GM12878 (cell line): ENCODE results near the gene OPA1. TPM values are rescaled to one million over a fixed set of nuclear protein-coding genes. Genes with fewer than 3 reads are reported as not detected.

Experiments used
- ATAC-seq: fragments of 200-7000 bp; cut with Tn5 transposase; 3 replicates; pipeline ENCODE4 v1.9.1; 2020; ENCODE audit warnings: mild to moderate bottlenecking, moderate library complexity
- BruUV-seq: library from RNA; stranded (reverse); fragments of 400-500 nt; replicated peaks from 2 replicates; lab custom pipeline; 2021; lab: Mats Ljungman, UMichigan
- CTCF ChIA-PET: fragments of 300-600 bp; sonication (Branson Sonifier 250); formaldehyde crosslinking; extraction: SDS; loops from one replicate; lab custom pipeline; 2021; ENCODE audit warnings: inconsistent platforms; lab: Yijun Ruan, JAX
- POLR2A ChIA-PET: fragments of 350-600 bp; formaldehyde crosslinking; extraction: SDS; loops from one replicate; lab custom pipeline; 2021; ENCODE audit warnings: inconsistent platforms; lab: Charles Lee
- RAD21 ChIA-PET: fragments of 300-600 bp; sonication (Branson Sonifier 250); formaldehyde crosslinking; loops from one replicate; lab custom pipeline; 2023; ENCODE audit warnings: antibody characterized with exemption; ENCODE audit not compliant: unreplicated experiment; lab: Charles Lee
- SMC1A ChIA-PET: fragments of 300-600 bp; sonication (Branson Sonifier 250); formaldehyde crosslinking; loops from one replicate; lab custom pipeline; 2023; ENCODE audit not compliant: unreplicated experiment, uncharacterized antibody; lab: Charles Lee
- DNase-seq: peaks from one replicate; pipeline ENCODE4 v3.0.0-alpha.2; 2011; ENCODE audit warnings: low read depth, low spot score
- FAIRE-seq: peaks from 3 replicates; lab custom pipeline; 2011; peaks lifted over from hg19 to GRCh38; lab: Jason Lieb, UNC
- H2AFZ ChIP-seq: 2 replicates; pipeline ENCODE4 v1.6.0; 2011; ENCODE audit warnings: low read depth, low read length, control low read depth; ENCODE audit not compliant: control insufficient read depth
- H3K27ac ChIP-seq: 2 replicates; pipeline ENCODE4 v1.5.1; 2011; ENCODE audit warnings: control low read depth; ENCODE audit not compliant: control insufficient read depth, insufficient read depth
- H3K27me3 ChIP-seq, 2 experiments: replicated peaks in 1 of 2; 2 replicates each; pipeline versions ENCODE4 v1.6.0 to v1.6.1; 2011; ENCODE audit warnings: low read length in 1 of 2; ENCODE audit not compliant: control insufficient read depth in 2 of 2, insufficient read depth in 2 of 2
- H3K36me3 ChIP-seq, 2 experiments: 2 replicates each; pipeline ENCODE4 v1.5.1; 2011; ENCODE audit warnings: low read length in 1 of 2; ENCODE audit not compliant: control insufficient read depth in 2 of 2, insufficient read depth in 2 of 2
- H3K4me1 ChIP-seq: 2 replicates; pipeline ENCODE4 v1.6.1; 2011; ENCODE audit warnings: mild to moderate bottlenecking, low read length, moderate library complexity, mixed read lengths; ENCODE audit not compliant: control insufficient read depth, insufficient read depth
- H3K4me2 ChIP-seq: 2 replicates; pipeline ENCODE4 v1.6.0; 2011; ENCODE audit warnings: control low read depth; ENCODE audit not compliant: control insufficient read depth, insufficient read depth
- H3K4me3 ChIP-seq: fragments of 200-600 bp; sonication (generic); 2 replicates; pipeline ENCODE4 v1.5.1; 2016
- H3K79me2 ChIP-seq: 2 replicates; pipeline ENCODE4 v1.6.0; 2011; ENCODE audit warnings: low read length; ENCODE audit not compliant: control insufficient read depth, insufficient read depth
- H3K9ac ChIP-seq: 2 replicates; pipeline ENCODE4 v1.8.0; 2011; ENCODE audit warnings: low read length, control low read depth, mixed read lengths; ENCODE audit not compliant: control insufficient read depth, insufficient read depth
- H3K9me3 ChIP-seq: replicated peaks from 3 replicates; pipeline ENCODE4 v1.5.1; 2011; ENCODE audit warnings: mild to moderate bottlenecking, low read length; ENCODE audit not compliant: control insufficient read depth, insufficient read depth
- H4K20me1 ChIP-seq: 2 replicates; pipeline ENCODE4 v1.6.0; 2011; ENCODE audit not compliant: control insufficient read depth, insufficient read depth
- BCL11A ChIP-seq: IDR thresholded peaks from 2 replicates; pipeline ENCODE4 v1.6.1; 2011; ENCODE audit warnings: low read depth, low read length
- CBX5 ChIP-seq: sonication (generic); IDR thresholded peaks from 2 replicates; pipeline ENCODE4 v1.6.1; 2016; ENCODE audit warnings: low read depth, moderate library complexity, mild to moderate bottlenecking, inconsistent platforms
- CEBPB ChIP-seq, 2 experiments: fragments of 150-350 bp in 1 of 2; IDR thresholded peaks; 2 replicates each; pipeline ENCODE4 v1.6.1; 2012 to 2014; ENCODE audit warnings: low read depth in 2 of 2, low read length in 2 of 2, borderline replicate concordance in 1 of 2, inconsistent platforms in 1 of 2
- CREM ChIP-seq: IDR thresholded peaks from 2 replicates; pipeline ENCODE4 v1.6.1; 2014; ENCODE audit warnings: antibody characterized with exemption, low read depth
- HDGF ChIP-seq: fragments of 450-650 bp; IDR thresholded peaks from 2 replicates; pipeline ENCODE4 v1.6.1; 2016; ENCODE audit warnings: antibody characterized with exemption
- IKZF2 ChIP-seq, 2 experiments: fragments of 450-650 bp; IDR thresholded peaks; 2 replicates each; pipeline ENCODE4 v1.6.1; 2017; ENCODE audit warnings: mild to moderate bottlenecking in 2 of 2, moderate library complexity in 2 of 2
- IRF4 ChIP-seq: IDR thresholded peaks from 2 replicates; pipeline ENCODE4 v1.6.1; 2011; ENCODE audit warnings: low read depth, low read length
- POLR2AphosphoS2 ChIP-seq: IDR thresholded peaks from 2 replicates; pipeline ENCODE4 v1.6.1; 2011; ENCODE audit warnings: low read depth, mild to moderate bottlenecking, low read length, improper control_type of control experiment, moderate library complexity
- RAD21 ChIP-seq: IDR thresholded peaks from 2 replicates; pipeline ENCODE4 v1.6.1; 2011; ENCODE audit warnings: mild to moderate bottlenecking, low read depth, low read length, moderate library complexity; ENCODE audit not compliant: insufficient read depth
- RELB ChIP-seq: fragments of 450-650 bp; IDR thresholded peaks from 2 replicates; pipeline ENCODE4 v1.6.1; 2017; ENCODE audit warnings: low read depth, mild to moderate bottlenecking, moderate library complexity
- RFX5 ChIP-seq: IDR thresholded peaks from 2 replicates; pipeline ENCODE4 v1.6.1; 2011; ENCODE audit warnings: low read depth, low read length, improper control_type of control experiment
- SIX5 ChIP-seq: IDR thresholded peaks from 2 replicates; pipeline ENCODE4 v1.6.1; 2011; ENCODE audit warnings: mild to moderate bottlenecking, low read depth, low read length, moderate library complexity; ENCODE audit not compliant: severe bottlenecking
- TCF12 ChIP-seq: IDR thresholded peaks from 2 replicates; pipeline ENCODE4 v1.6.1; 2011; ENCODE audit warnings: low read depth, mild to moderate bottlenecking, low read length
- ZNF24 ChIP-seq: fragments of 450-650 bp; IDR thresholded peaks from 2 replicates; pipeline ENCODE4 v1.6.1; 2017; ENCODE audit warnings: antibody characterized with exemption, mild to moderate bottlenecking
- ZSCAN29 ChIP-seq: fragments of 450-650 bp; IDR thresholded peaks from 2 replicates; pipeline ENCODE4 v1.6.1; 2017; ENCODE audit warnings: mild to moderate bottlenecking, moderate library complexity
- WGBS: methylation state at CpG from one replicate; pipeline ENCODE4 v1.1.6; 2016; ENCODE audit warnings: low lambda C conversion rate; ENCODE audit not compliant: insufficient replicate concordance, insufficient coverage; ENCODE audit errors: missing lambda C conversion rate; 5-methylcytosine and 5-hydroxymethylcytosine counted together
- in situ Hi-C: fragments of 300-500 bp; cut with MboI; formaldehyde crosslinking; loops from 9 replicates; pipeline ENCODE4 v1.14.3; 2018; ENCODE audit warnings: mixed read lengths
- intact Hi-C: fragments of 100-400 bp; cut with micrococcal nuclease; formaldehyde crosslinking; loops from one replicate; pipeline ENCODE4 v1.14.2; 2022; ENCODE audit not compliant: unreplicated experiment
- polyA plus RNA-seq, 11 experiments: library from polyadenylated mRNA; depleted of rRNA in 4 of 11; unstranded in 6 of 11; stranded (reverse) in 5 of 11; fragments of >200 nt; fragmentation: Nextera tagmentation in 4 of 11; fragmentation: Illumina TruSeq in 1 of 11; extraction: Ambion mirVana in 4 of 11; extraction: Trizol in 1 of 11; gene quantifications; 1 replicate in 1 of 11; 2 replicates in 10 of 11; pipeline versions ENCODE4 v1.2.1 to v1.2.3, GENCODE V29; 2011 to 2016; ENCODE audit warnings: inconsistent platforms in 2 of 11, missing spikeins in 2 of 11, low read depth in 1 of 11
- total RNA-seq, 4 experiments: library from RNA; depleted of rRNA in 3 of 4; stranded (reverse); fragments of >200 nt in 3 of 4; fragmentation: Illumina TruSeq in 1 of 4; extraction: Trizol in 1 of 4; gene quantifications; 2 replicates each; pipeline versions ENCODE4 v1.2.1 to v1.2.3, GENCODE V29; 2013 to 2021
- TF ChIP-seq, protein P1 (sequence below): fragments of 450-650 bp; IDR thresholded peaks from 2 replicates; pipeline ENCODE4 v1.6.1; 2017; ENCODE audit warnings: mild to moderate bottlenecking

The OPA1 gene
- total and polyA plus RNA-seq, 10 of the 15 experiments (the other 5 are each of a cell fraction or from before 2014, with no cell fraction given), result 14.7 to 108 (median 59.3) TPM

GRCh38 chr3:193595939-193596487 is 3.0 kb downstream of the OPA1 start:
- FAIRE-seq (no peak), ATAC-seq (no peak), DNase-seq (no peak)
- H3K36me3 ChIP-seq, result peaks cover 0 to 8% of the 10 kb centered on the region in 2 experiments; a peak in 1 of 4 replicates
- intact Hi-C loops, result no loop called here
- CTCF ChIA-PET, result no interaction called here
- WGBS, result 100% methylated on average over 5 of the region's 5 CpGs
- H3K9ac ChIP-seq, result no peak overlapping the region
- no peaks in the 10 kb centered on the region for H4K20me1 ChIP-seq
- H3K4me1 ChIP-seq, result no peaks in the 10 kb centered on the region
- H3K79me2 ChIP-seq, result peaks cover 66% of the 10 kb centered on the region
- no peaks in the 10 kb centered on the region for H3K9me3 ChIP-seq
- H2AFZ ChIP-seq, result no peak overlapping the region
- no peak overlapping the region for H3K4me3 ChIP-seq
- RAD21 ChIA-PET, result no interaction called here
- POLR2A ChIA-PET, result no interaction called here
- H3K27me3 ChIP-seq, result no peaks in the 10 kb centered on the region
- H3K4me2 ChIP-seq, result no peak overlapping the region
- in situ Hi-C loops, result no loop called here
- SMC1A ChIA-PET, result no interaction called here
- H3K27ac ChIP-seq, result no peak overlapping the region
- no TSS peak for BruUV-seq
- TF ChIP-seq IKZF2 (IDR thresholded peaks at IDR 0.05), result 0 out of 4 replicates have a peak, but pooled peaks of 1 of the 2 experiments have one; percentile 14
- no peak for TF ChIP-seq IRF4
- TF ChIP-seq CEBPB (IDR thresholded peaks at IDR 0.05; ENCODE audit: borderline replicate concordance in 1 of 2, low read depth in 2 of 2, low read length in 2 of 2), result no peak
- no peak for TF ChIP-seq HDGF
- TF ChIP-seq, all 136 proteins: peak for 1

DNA sequence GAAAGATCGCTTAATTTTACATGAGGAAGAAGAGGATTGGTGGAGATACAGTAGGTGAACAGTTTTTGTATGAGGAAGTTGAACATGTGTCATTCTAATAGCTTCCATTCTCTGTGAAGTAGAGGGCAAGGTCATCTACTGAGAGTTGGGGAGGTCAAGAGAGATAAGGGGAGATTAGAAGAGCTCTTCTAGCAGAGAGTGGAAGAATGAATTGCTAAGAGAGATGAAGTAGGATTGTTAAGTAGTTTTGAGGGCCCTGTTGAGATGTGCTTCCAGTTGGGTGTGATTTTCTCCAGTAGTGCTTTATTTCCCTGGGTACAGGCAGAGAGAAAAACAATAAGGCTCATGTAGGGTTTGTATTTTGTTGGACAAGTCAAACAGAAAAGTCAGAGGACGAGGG is 5.2 kb downstream of the OPA1 start:
- H3K9me3 ChIP-seq, result no peaks in the 10 kb centered on the region
- ChIA-PET CTCF (no interaction called here), POLR2A (interaction anchor here (0.6 kb wide), 1 partner anchor 1448 kb away, joined by 3 read pairs; no protein-coding TSS in a partner anchor), SMC1A (interaction anchor here (0.7 kb wide), 1 partner anchor 1111 kb away, joined by 3 read pairs; no protein-coding TSS in a partner anchor), RAD21 (no interaction called here)
- intact Hi-C loops, result no loop called here
- peaks cover 0 to 8% of the 10 kb centered on the region in 2 experiments; a peak in 1 of 4 replicates for H3K36me3 ChIP-seq
- in situ Hi-C loops, result no loop called here
- FAIRE-seq, result no peak
- no peak for ATAC-seq
- DNase-seq, result no peak
- H2AFZ ChIP-seq, result no peak overlapping the region
- 93% methylated on average over 2 of the region's 2 CpGs for WGBS
- H4K20me1 ChIP-seq, result no peaks in the 10 kb centered on the region
- H3K79me2 ChIP-seq, result peaks cover 65% of the 10 kb centered on the region
- no peak overlapping the region for H3K4me2 ChIP-seq
- no peaks in the 10 kb centered on the region for H3K4me1 ChIP-seq
- BruUV-seq, result no TSS peak
- H3K27ac ChIP-seq, result no peak overlapping the region
- no peak overlapping the region for H3K9ac ChIP-seq
- H3K27me3 ChIP-seq, result no peaks in the 10 kb centered on the region
- H3K4me3 ChIP-seq, result no peak overlapping the region
- TF ChIP-seq ZSCAN29 (no peak), RFX5 (no peak), RELB (no peak), SIX5 (no peak), BCL11A (no peak), CREM (no peak), ZNF24 (no peak), IRF4 (no peak), RAD21 (no peak), POLR2AphosphoS2 (no peak), TCF12 (no peak), CBX5 (no peak)
- TF ChIP-seq, protein P1, sequence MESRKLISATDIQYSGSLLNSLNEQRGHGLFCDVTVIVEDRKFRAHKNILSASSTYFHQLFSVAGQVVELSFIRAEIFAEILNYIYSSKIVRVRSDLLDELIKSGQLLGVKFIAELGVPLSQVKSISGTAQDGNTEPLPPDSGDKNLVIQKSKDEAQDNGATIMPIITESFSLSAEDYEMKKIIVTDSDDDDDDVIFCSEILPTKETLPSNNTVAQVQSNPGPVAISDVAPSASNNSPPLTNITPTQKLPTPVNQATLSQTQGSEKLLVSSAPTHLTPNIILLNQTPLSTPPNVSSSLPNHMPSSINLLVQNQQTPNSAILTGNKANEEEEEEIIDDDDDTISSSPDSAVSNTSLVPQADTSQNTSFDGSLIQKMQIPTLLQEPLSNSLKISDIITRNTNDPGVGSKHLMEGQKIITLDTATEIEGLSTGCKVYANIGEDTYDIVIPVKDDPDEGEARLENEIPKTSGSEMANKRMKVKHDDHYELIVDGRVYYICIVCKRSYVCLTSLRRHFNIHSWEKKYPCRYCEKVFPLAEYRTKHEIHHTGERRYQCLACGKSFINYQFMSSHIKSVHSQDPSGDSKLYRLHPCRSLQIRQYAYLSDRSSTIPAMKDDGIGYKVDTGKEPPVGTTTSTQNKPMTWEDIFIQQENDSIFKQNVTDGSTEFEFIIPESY, result no peak
